CD14-positive monocyte (primary cell): ENCODE data around the gene ZNF146. TPM values are rescaled to one million over a fixed set of nuclear protein-coding genes. Genes with fewer than 3 reads are reported as not detected.

Experiments
- DNase-seq, 3 donors: peaks; one replicate each; pipeline ENCODE4 v3.0.0-alpha.2; 2011 to 2022
- H2AFZ ChIP-seq: 2 replicates; pipeline ENCODE4 v1.6.0; 2012; ENCODE audit warnings: mild to moderate bottlenecking, low read depth, low read length, inconsistent platforms; ENCODE audit not compliant: insufficient read depth, poor library complexity, severe bottlenecking
- H3K27ac ChIP-seq, 2 donors: 1 replicate in 1 of 2; 2 replicates in 1 of 2; pipeline ENCODE4 v1.5.1; 2012 to 2013; ENCODE audit warnings: low read length in 2 of 2, control low read depth in 1 of 2, inconsistent platforms in 1 of 2, low read depth in 1 of 2, mild to moderate bottlenecking in 1 of 2
- H3K27me3 ChIP-seq, 2 donors: one replicate each; pipeline versions ENCODE4 v1.6.0 to v1.6.1; 2011 to 2013; ENCODE audit warnings: low read length in 2 of 2; ENCODE audit not compliant: control insufficient read depth in 2 of 2, insufficient read depth in 2 of 2
- H3K36me3 ChIP-seq, 2 donors: replicated peaks in 1 of 2; 1 replicate in 1 of 2; 2 replicates in 1 of 2; pipeline versions ENCODE4 v1.5.1 to v1.6.1; 2012 to 2013; ENCODE audit warnings: low read length in 2 of 2, control low read depth in 1 of 2, inconsistent platforms in 1 of 2, mild to moderate bottlenecking in 1 of 2; ENCODE audit not compliant: insufficient read depth in 2 of 2, control insufficient read depth in 1 of 2
- H3K4me1 ChIP-seq, 2 donors: 1 replicate in 1 of 2; 2 replicates in 1 of 2; pipeline versions ENCODE4 v1.5.1 to v1.6.1; 2012 to 2013; ENCODE audit warnings: low read length in 2 of 2, control low read depth in 1 of 2, inconsistent platforms in 1 of 2, mild to moderate bottlenecking in 1 of 2, moderate library complexity in 1 of 2; ENCODE audit not compliant: insufficient read depth in 2 of 2, control insufficient read depth in 1 of 2
- H3K4me2 ChIP-seq: replicated peaks from 2 replicates; pipeline ENCODE3; 2012; ENCODE audit warnings: low read length, moderate library complexity, mild to moderate bottlenecking; ENCODE audit not compliant: poor library complexity, severe bottlenecking; ENCODE audit errors: extremely low read depth
- H3K4me3 ChIP-seq, 3 experiments: fragments of 200-600 bp in 1 of 3; sonication (generic) in 1 of 3; replicated peaks in 1 of 3; 1 replicate in 2 of 3; 2 replicates in 1 of 3; pipeline ENCODE4 v1.5.1; 2011 to 2013; ENCODE audit warnings: low read length in 3 of 3, mild to moderate bottlenecking in 3 of 3, control low read depth in 2 of 3, low read depth in 2 of 3, inconsistent platforms in 1 of 3, moderate library complexity in 1 of 3
- H3K79me2 ChIP-seq: 2 replicates; pipeline ENCODE4 v1.6.0; 2012; ENCODE audit warnings: mild to moderate bottlenecking, control low read depth, inconsistent platforms, low read length, moderate library complexity; ENCODE audit not compliant: insufficient read depth
- H3K9ac ChIP-seq: 2 replicates; pipeline ENCODE4 v1.6.0; 2017; ENCODE audit warnings: low read length, mild to moderate bottlenecking; ENCODE audit not compliant: insufficient read depth, poor library complexity, severe bottlenecking
- H3K9me3 ChIP-seq, 2 donors: replicated peaks in 1 of 2; 1 replicate in 1 of 2; 2 replicates in 1 of 2; pipeline versions ENCODE4 v1.5.1 to v1.6.1; 2012 to 2013; ENCODE audit warnings: low read length in 2 of 2, control low read depth in 1 of 2; ENCODE audit not compliant: control insufficient read depth in 1 of 2, insufficient read depth in 1 of 2
- H4K20me1 ChIP-seq: 2 replicates; pipeline ENCODE4 v1.6.0; 2012; ENCODE audit warnings: mild to moderate bottlenecking, low read length, control low read depth, moderate library complexity; ENCODE audit not compliant: insufficient read depth
- H3K27ac Mint-ChIP-seq, 7 donors: one replicate each; pipeline ENCODE4 v1.8.0; 2020; ENCODE audit warnings: mild to moderate bottlenecking in 7 of 7, mixed read lengths in 7 of 7, moderate library complexity in 6 of 7, inconsistent platforms in 2 of 7
- H3K27me3 Mint-ChIP-seq, 3 donors: one replicate each; pipeline ENCODE4 v1.8.0; 2021 to 2022; ENCODE audit warnings: low read depth in 3 of 3, mild to moderate bottlenecking in 3 of 3, mixed read lengths in 3 of 3, moderate library complexity in 3 of 3, inconsistent platforms in 1 of 3
- H3K36me3 Mint-ChIP-seq, 2 donors: one replicate each; pipeline ENCODE4 v1.8.0; 2020; ENCODE audit warnings: mixed read lengths in 2 of 2, inconsistent platforms in 1 of 2, mild to moderate bottlenecking in 1 of 2
- H3K4me1 Mint-ChIP-seq: one replicate; pipeline ENCODE4 v1.8.0; 2020; ENCODE audit warnings: mild to moderate bottlenecking, mixed read lengths
- H3K4me3 Mint-ChIP-seq, 2 donors: one replicate each; pipeline ENCODE4 v1.8.0; 2020; ENCODE audit warnings: mild to moderate bottlenecking in 2 of 2, mixed read lengths in 2 of 2, moderate library complexity in 1 of 2
- H3K9me3 Mint-ChIP-seq, 7 donors: one replicate each; pipeline ENCODE4 v1.8.0; 2020 to 2022; ENCODE audit warnings: mixed read lengths in 7 of 7, mild to moderate bottlenecking in 6 of 7, moderate library complexity in 6 of 7, inconsistent platforms in 2 of 7
- CTCF ChIP-seq: fragments of 200-600 bp; IDR thresholded peaks from one replicate; pipeline ENCODE4 v1.8.0; 2022; ENCODE audit warnings: antibody characterized with exemption, mild to moderate bottlenecking
- WGBS: methylation state at CpG from one replicate; pipeline ENCODE4 v1.1.5; 2013; ENCODE audit warnings: missing lambda C conversion rate; ENCODE audit not compliant: insufficient coverage; 5-methylcytosine and 5-hydroxymethylcytosine counted together
- intact Hi-C, 2 donors: fragments of 100-400 bp; cut with micrococcal nuclease; formaldehyde crosslinking; loops; one replicate each; pipeline versions ENCODE4 v1.15.0 to v1.15.1; 2023
- polyA plus RNA-seq, 3 donors: library from polyadenylated mRNA; depleted of rRNA in 1 of 3; unstranded in 2 of 3; stranded (reverse) in 1 of 3; fragments of 300-500 nt in 2 of 3; fragments of >200 nt in 1 of 3; fragmentation: Illumina TruSeq in 2 of 3; gene quantifications; 1 replicate in 2 of 3; 2 replicates in 1 of 3; pipeline ENCODE4 v1.2.3, GENCODE V29; 2012 to 2021

Gene ZNF146
- polyA plus RNA-seq, 3 donors: 12.2 to 26.5 (median 15.8) TPM

- Histone ChIP-seq H3K9me3 (no peaks in the 10 kb centered on the region), H3K36me3 (no peaks in the 10 kb centered on the region), H2AFZ (no peak overlapping the region), H3K4me2 (no peak overlapping the region), H3K27ac (no peak overlapping the region), H3K9ac (no peak overlapping the region), H3K4me1 (no peaks in the 10 kb centered on the region), H3K79me2 (peaks cover 2% of the 10 kb centered on the region), H3K27me3 (no peaks in the 10 kb centered on the region), H4K20me1 (no peaks in the 10 kb centered on the region), H3K4me3 (no peak overlapping the region)
- DNase-seq: no peak
- Mint-ChIP-seq H3K27me3 (peaks cover 0 to 4% (median 0%) of the 10 kb centered on the region in 3 donors), H3K4me1 (peaks cover 1% of the 10 kb centered on the region), H3K27ac (no peak overlapping the region), H3K36me3 (peaks cover 16 to 28% of the 10 kb centered on the region in 2 donors), H3K4me3 (no peak overlapping the region), H3K9me3 (peaks cover 0 to 6% (median 0%) of the 10 kb centered on the region in 7 donors)
- intact Hi-C loops: no loop called here
- no peak for TF ChIP-seq CTCF
- 100% methylated on average over 1 of the region's 3 CpGs for WGBS
Measured at GRCh38 chr19:36207605-36208252, 7.2 kb upstream of the ZNF146 start.

GRCh38 chr19:36209372-36209771, 5.5 kb upstream of the ZNF146 start:
- H3K27me3 Mint-ChIP-seq: peaks cover 0 to 4% (median 0%) of the 10 kb centered on the region in 3 donors
- H3K27ac Mint-ChIP-seq: peak overlapping the region in 1 of 7 donors; percentile 62
- Histone ChIP-seq H3K36me3 (no peaks in the 10 kb centered on the region), H3K4me2 (no peak overlapping the region), H4K20me1 (no peaks in the 10 kb centered on the region), H3K4me1 (peaks cover 6 to 8% of the 10 kb centered on the region in 2 donors), H2AFZ (no peak overlapping the region), H3K27me3 (no peaks in the 10 kb centered on the region), H3K9me3 (no peaks in the 10 kb centered on the region), H3K4me3 (no peak overlapping the region), H3K9ac (no peak overlapping the region), H3K79me2 (peaks cover 11% of the 10 kb centered on the region), H3K27ac (no peak overlapping the region)
- TF ChIP-seq CTCF: no peak
- H3K4me1 Mint-ChIP-seq: peaks cover 1% of the 10 kb centered on the region
- DNase-seq: no peak
- H3K9me3 Mint-ChIP-seq: peaks cover 0 to 6% (median 0%) of the 10 kb centered on the region in 7 donors
- 93% methylated on average over 2 of the region's 7 CpGs for WGBS
- no peak overlapping the region for H3K4me3 Mint-ChIP-seq
- intact Hi-C loops: no loop called here
- H3K36me3 Mint-ChIP-seq: peaks cover 10 to 18% of the 10 kb centered on the region in 2 donors
